K562 (cell line): ENCODE data around the gene MALAT1. TPM values are rescaled to one million over a fixed set of nuclear protein-coding genes. Genes with fewer than 3 reads are reported as not detected.

ENCODE experiments used
- ATAC-seq: fragments of 200-7000 bp; cut with Tn5 transposase; 3 replicates; pipeline ENCODE4 v1.9.1; 2020; ENCODE audit warnings: moderate library complexity
- BruUV-seq: library from RNA; stranded (reverse); fragments of 400-500 nt; replicated peaks from 2 replicates; lab custom pipeline; 2021; lab: Mats Ljungman, UMichigan
- CTCF ChIA-PET: fragments of 300-600 bp; formaldehyde crosslinking; extraction: SDS; loops from one replicate; lab custom pipeline; 2021; ENCODE audit warnings: low intra/inter-chr PET ratio; lab: Yijun Ruan, JAX
- POLR2A ChIA-PET: fragments of 300-600, 350-650 bp; sonication (Branson Sonifier 250); formaldehyde crosslinking; extraction: SDS; loops from one replicate; lab custom pipeline; 2021; ENCODE audit warnings: antibody characterized with exemption, inconsistent platforms; lab: Yijun Ruan, JAX
- DNase-seq, 4 experiments: peaks; one replicate each; pipeline versions ENCODE4 v3.0.0 to v3.0.0-alpha.2; 2011 to 2018; ENCODE audit warnings: low spot score in 3 of 4, mixed read lengths in 3 of 4; ENCODE audit errors: extremely low read depth in 1 of 4
- FAIRE-seq: peaks from 2 replicates; lab custom pipeline; 2011; peaks lifted over from hg19 to GRCh38; lab: Jason Lieb, UNC
- H2AFZ ChIP-seq: 2 replicates; pipeline ENCODE4 v1.6.0; 2011; ENCODE audit warnings: low read depth, low read length, control low read depth, inconsistent platforms
- H3K27ac ChIP-seq: fragments of 200-600 bp; 3 replicates; pipeline ENCODE4 v1.8.0; 2011; ENCODE audit warnings: low read depth, mild to moderate bottlenecking, control low read depth, inconsistent platforms, low read length, moderate library complexity, mixed read lengths; ENCODE audit errors: extremely low read depth
- H3K27me3 ChIP-seq, 2 experiments: fragments of 300-600 bp in 1 of 2; 2 replicates in 1 of 2; 3 replicates in 1 of 2; pipeline versions ENCODE4 v1.6.0 to v1.8.0; 2011; ENCODE audit warnings: inconsistent platforms in 2 of 2, low read length in 2 of 2, mild to moderate bottlenecking in 1 of 2, mixed read lengths in 1 of 2, moderate library complexity in 1 of 2; ENCODE audit not compliant: control insufficient read depth in 2 of 2, insufficient read depth in 2 of 2
- H3K36me3 ChIP-seq: fragments of 300-600 bp; 3 replicates; pipeline ENCODE4 v1.8.0; 2011; ENCODE audit warnings: mild to moderate bottlenecking, low read length, inconsistent platforms; ENCODE audit not compliant: control insufficient read depth, insufficient read depth
- H3K4me1 ChIP-seq, 2 experiments: fragments of 200-600 bp in 1 of 2; replicated peaks in 1 of 2; 2 replicates in 1 of 2; 3 replicates in 1 of 2; pipeline versions ENCODE4 v1.5.1 to v1.8.0; 2011; ENCODE audit warnings: inconsistent platforms in 2 of 2, low read length in 2 of 2, mild to moderate bottlenecking in 1 of 2, mixed read lengths in 1 of 2, moderate library complexity in 1 of 2; ENCODE audit not compliant: control insufficient read depth in 2 of 2, insufficient read depth in 2 of 2
- H3K4me2 ChIP-seq: 2 replicates; pipeline ENCODE4 v1.6.1; 2011; ENCODE audit warnings: low read length, control low read depth, inconsistent platforms, mixed read lengths; ENCODE audit not compliant: insufficient read depth
- H3K4me3 ChIP-seq: fragments of 200-600 bp; sonication (generic), shearing (Covaris generic); 2 replicates; pipeline ENCODE4 v1.5.1; 2016; ENCODE audit warnings: control low read depth, inconsistent platforms
- H3K79me2 ChIP-seq: fragments of 200-600 bp; 3 replicates; pipeline ENCODE4 v1.8.0; 2011; ENCODE audit warnings: low read length, inconsistent platforms; ENCODE audit not compliant: control insufficient read depth, insufficient read depth
- H3K9ac ChIP-seq, 2 experiments: 2 replicates each; pipeline versions ENCODE4 v1.6.0 to v1.6.1; 2011; ENCODE audit warnings: low read depth in 2 of 2, low read length in 2 of 2, control low read depth in 1 of 2, inconsistent platforms in 1 of 2, mild to moderate bottlenecking in 1 of 2, mixed read lengths in 1 of 2; ENCODE audit not compliant: insufficient read depth in 1 of 2
- H3K9me1 ChIP-seq: one replicate; pipeline ENCODE4 v1.6.0; 2011; ENCODE audit warnings: inconsistent platforms, mild to moderate bottlenecking, low read length, moderate library complexity; ENCODE audit not compliant: control insufficient read depth, insufficient read depth
- H3K9me3 ChIP-seq: replicated peaks from 2 replicates; pipeline ENCODE4 v1.5.1; 2011; ENCODE audit warnings: low read depth, low read length, inconsistent platforms; ENCODE audit not compliant: control insufficient read depth, insufficient read depth
- H4K20me1 ChIP-seq: replicated peaks from 2 replicates; pipeline ENCODE4 v1.6.1; 2011; ENCODE audit warnings: low read length, inconsistent platforms, mixed read lengths; ENCODE audit not compliant: control insufficient read depth, insufficient read depth
- EGR1 ChIP-seq: fragments of 450-650 bp; conservative IDR thresholded peaks from 2 replicates; pipeline ENCODE4 v1.6.1; 2017; ENCODE audit warnings: mild to moderate bottlenecking
- ELF1 ChIP-seq: fragments of 200-800 bp; sonication (Bioruptor generic); IDR thresholded peaks from 2 replicates; pipeline ENCODE4 v1.6.1; 2016; ENCODE audit warnings: missing genetic modification characterization, missing compliant biosample characterization
- ETV1 ChIP-seq: fragments of 450-650 bp; conservative IDR thresholded peaks from 2 replicates; pipeline ENCODE4 v1.6.1; 2016; ENCODE audit warnings: missing genetic modification characterization, control low read depth, low read depth, missing compliant biosample characterization
- MCM5 ChIP-seq: fragments of 450-650 bp; IDR thresholded peaks from 2 replicates; pipeline ENCODE4 v1.6.1; 2016; ENCODE audit warnings: low read depth
- MNT ChIP-seq, 2 experiments: fragments of 450-650 bp; conservative IDR thresholded peaks; 2 replicates each; pipeline ENCODE4 v1.6.1; 2017; ENCODE audit warnings: mild to moderate bottlenecking in 2 of 2, moderate library complexity in 2 of 2
- MTA3 ChIP-seq: fragments of 450-650 bp; formaldehyde crosslinking; IDR thresholded peaks from 2 replicates; pipeline ENCODE4 v1.6.1; 2017; ENCODE audit warnings: mild to moderate bottlenecking, borderline replicate concordance
- NFRKB ChIP-seq: fragments of 450-650 bp; IDR thresholded peaks from 2 replicates; pipeline ENCODE4 v1.6.1; 2016; ENCODE audit warnings: low read depth
- NKRF ChIP-seq: fragments of 450-650 bp; IDR thresholded peaks from 2 replicates; pipeline ENCODE4 v1.6.1; 2016; ENCODE audit warnings: borderline replicate concordance
- PCBP1 ChIP-seq: fragments of 200-400 bp; formaldehyde crosslinking; IDR thresholded peaks from 2 replicates; pipeline ENCODE4 v1.6.1; 2018; ENCODE audit warnings: mild to moderate bottlenecking, low read depth, low read length; ENCODE audit not compliant: poor library complexity, severe bottlenecking
- POLR2AphosphoS2 ChIP-seq: IDR thresholded peaks from 2 replicates; pipeline ENCODE4 v1.6.1; 2012; ENCODE audit warnings: low read length, improper control_type of control experiment
- RHOXF2B ChIP-seq: fragments of 250-450 bp; sonication (Bioruptor Pico); conservative IDR thresholded peaks from 2 replicates; pipeline ENCODE4 v1.5.1; 2021
- SMARCC2 ChIP-seq: fragments of 450-650 bp; IDR thresholded peaks from 2 replicates; pipeline ENCODE4 v1.6.1; 2017; ENCODE audit warnings: antibody characterized with exemption, moderate library complexity, mild to moderate bottlenecking, low read depth
- TAF1 ChIP-seq: IDR thresholded peaks from 2 replicates; pipeline ENCODE4 v1.6.1; 2011; ENCODE audit warnings: mild to moderate bottlenecking, low read length, moderate library complexity; ENCODE audit not compliant: insufficient read depth, control insufficient read depth, severe bottlenecking; ENCODE audit errors: extremely low read depth
- TAF9B ChIP-seq: fragments of 450-650 bp; IDR thresholded peaks from 2 replicates; pipeline ENCODE4 v1.6.1; 2018; ENCODE audit warnings: mild to moderate bottlenecking; ENCODE audit not compliant: partially characterized antibody
- ZBTB17 ChIP-seq: fragments of 450-650 bp; formaldehyde crosslinking; IDR thresholded peaks from 2 replicates; pipeline ENCODE4 v1.4.0; 2020; ENCODE audit warnings: mild to moderate bottlenecking
- ZFP1 ChIP-seq: fragments of 450-650 bp; formaldehyde crosslinking; IDR thresholded peaks from 2 replicates; pipeline ENCODE4 v1.4.0; 2020; ENCODE audit warnings: mild to moderate bottlenecking, mixed read lengths
- ZNF24 ChIP-seq: fragments of 450-650 bp; IDR thresholded peaks from 2 replicates; pipeline ENCODE4 v1.6.1; 2016
- ZNF263 ChIP-seq: sonication (generic); formaldehyde crosslinking; IDR thresholded peaks from 2 replicates; pipeline ENCODE4 v1.8.0; 2022; ENCODE audit warnings: mild to moderate bottlenecking, missing genetic modification reagents, borderline replicate concordance
- ZNF316 ChIP-seq: fragments of 450-650 bp; IDR thresholded peaks from 2 replicates; pipeline ENCODE4 v1.6.1; 2016
- WGBS: fragments of 100-300 bp; shearing (Covaris generic); methylation state at CpG from one replicate; pipeline ENCODE4 v1.1.6; 2016; ENCODE audit warnings: low coverage, mixed read lengths; ENCODE audit not compliant: insufficient coverage; ENCODE audit errors: missing lambda C conversion rate; 5-methylcytosine and 5-hydroxymethylcytosine counted together
- in situ Hi-C: fragments of 300-500 bp; cut with MboI; formaldehyde crosslinking; loops from 4 replicates; pipeline ENCODE4 v1.15.0; 2018; ENCODE audit warnings: inconsistent platforms, mixed read lengths
- intact Hi-C: fragments of 100-400 bp; cut with micrococcal nuclease; formaldehyde crosslinking; loops from 2 replicates; pipeline ENCODE4 v1.14.2; 2022
- polyA plus RNA-seq, 8 experiments: library from polyadenylated mRNA; depleted of rRNA in 4 of 8; stranded (reverse) in 5 of 8; unstranded in 3 of 8; fragments of >200 nt; fragmentation: Nextera tagmentation in 2 of 8; fragmentation: Illumina TruSeq in 1 of 8; extraction: Ambion mirVana in 2 of 8; extraction: Trizol in 1 of 8; gene quantifications; 2 replicates each; pipeline versions ENCODE4 v1.2.1 to v1.2.3, GENCODE V29; 2011 to 2014; ENCODE audit warnings: inconsistent platforms in 1 of 8, missing spikeins in 1 of 8
- total RNA-seq, 7 experiments: library from RNA; depleted of rRNA in 6 of 7; stranded (reverse); fragments of >200 nt in 6 of 7; fragmentation: Illumina TruSeq in 2 of 7; extraction: Trizol in 2 of 7; gene quantifications; 2 replicates each; pipeline versions ENCODE4 v1.2.1 to v1.2.3, GENCODE V29; 2011 to 2021; ENCODE audit warnings: low replicate concordance in 1 of 7
- TF ChIP-seq, protein P1 (sequence below): fragments of 450-650 bp; formaldehyde crosslinking; IDR thresholded peaks from 2 replicates; pipeline ENCODE4 v1.4.0; 2022; ENCODE audit warnings: mild to moderate bottlenecking, moderate library complexity

The MALAT1 gene
- total and polyA plus RNA-seq, 9 of the 15 experiments (the other 6 are each of a cell fraction or from before 2014, with no cell fraction given): 363 to 8,715 (median 2,351) TPM

DNA sequence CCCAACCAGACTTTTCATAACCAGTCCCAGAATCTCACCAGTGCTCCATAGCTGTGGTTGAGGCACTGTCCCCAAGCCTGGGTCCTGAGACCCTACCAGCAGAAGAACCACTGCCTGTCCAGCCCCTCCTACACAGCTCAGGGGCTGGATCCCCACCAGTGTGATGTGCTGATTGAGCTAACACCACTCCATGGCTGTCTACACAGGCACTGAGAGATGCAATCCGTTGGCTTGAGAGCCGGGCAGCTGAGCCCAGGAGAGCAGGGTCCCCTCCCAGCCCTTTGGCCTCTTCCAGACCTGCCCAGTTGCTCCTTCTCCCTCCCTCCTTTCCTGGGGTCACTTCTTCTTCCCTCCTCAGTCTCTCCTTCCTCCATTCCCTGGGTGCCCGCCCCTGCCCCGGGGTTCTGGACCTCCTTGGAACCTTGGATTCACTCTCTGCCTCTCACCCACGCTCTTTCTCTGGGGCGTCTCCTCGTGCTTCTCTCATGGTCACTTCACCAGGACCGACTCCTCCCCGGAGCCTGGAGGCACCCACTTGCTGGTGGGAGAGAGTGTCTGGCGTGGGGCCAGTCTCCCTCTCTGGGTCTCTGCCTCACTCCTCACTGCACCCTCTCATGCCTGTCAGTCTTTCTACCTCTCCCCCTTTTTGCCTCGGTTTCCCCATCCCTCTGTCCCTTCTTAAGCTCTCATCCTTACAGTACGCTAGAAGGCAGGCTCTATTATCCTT lies 25.3 kb downstream of the MALAT1 start:
- H2AFZ ChIP-seq: peak overlapping the region; percentile 91
- ATAC-seq: peak; percentile 44
- TF ChIP-seq NKRF (no peak), ETV1 (no peak), TAF1 (no peak), ZBTB17 (CRISPR knock-in tag) (no peak), ZNF24 (no peak), ELF1 (tag) (no peak), POLR2AphosphoS2 (no peak), EGR1 (peak; percentile 48; the same call in 1 of the 2 replicates), MCM5 (no peak), MNT (conservative IDR thresholded peaks at IDR 0.05) (no peak), RHOXF2B (no peak), NFRKB (no peak), ZNF263 (CRISPR knock-in tag) (no peak), ZNF316 (no peak), MTA3 (0 out of 2 replicates have a peak, but pooled peaks have one; percentile 33), PCBP1 (no peak), ZFP1 (CRISPR knock-in tag) (no peak), TAF9B (no peak), SMARCC2 (no peak)
- TF ChIP-seq, protein P1, sequence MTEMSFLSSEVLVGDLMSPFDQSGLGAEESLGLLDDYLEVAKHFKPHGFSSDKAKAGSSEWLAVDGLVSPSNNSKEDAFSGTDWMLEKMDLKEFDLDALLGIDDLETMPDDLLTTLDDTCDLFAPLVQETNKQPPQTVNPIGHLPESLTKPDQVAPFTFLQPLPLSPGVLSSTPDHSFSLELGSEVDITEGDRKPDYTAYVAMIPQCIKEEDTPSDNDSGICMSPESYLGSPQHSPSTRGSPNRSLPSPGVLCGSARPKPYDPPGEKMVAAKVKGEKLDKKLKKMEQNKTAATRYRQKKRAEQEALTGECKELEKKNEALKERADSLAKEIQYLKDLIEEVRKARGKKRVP: no peak

More for the DNA sequence above, 25.3 kb downstream of the MALAT1 start:
- Histone ChIP-seq H3K27ac (peak overlapping the region; percentile 58), H3K9me1 (peaks cover 4% of the 10 kb centered on the region), H3K36me3 (peaks cover 27% of the 10 kb centered on the region; the same call in 2 of the 3 replicates), H3K4me3 (peak overlapping the region; percentile 17; the same call in 1 of the 2 replicates), H3K79me2 (peaks cover 26% of the 10 kb centered on the region), H3K4me1 (peaks cover 38 to 44% of the 10 kb centered on the region in 2 experiments), H3K9me3 (no peaks in the 10 kb centered on the region), H3K9ac (peak overlapping the region; percentile 55 to 87; a peak in 3 of 4 replicates), H3K27me3 (no peaks in the 10 kb centered on the region), H4K20me1 (no peaks in the 10 kb centered on the region), H3K4me2 (peak overlapping the region; percentile 75)
- no TSS peak for BruUV-seq
- POLR2A ChIA-PET: interaction anchor here (1.0 to 6.5 kb wide), 8 partner anchors 12 to 100 kb away, joined by 3 to 48 read pairs (median 10); partner anchors contain the start of genes MALAT1 and NEAT1
- intact Hi-C loops (no loop called here), in situ Hi-C loops (no loop called here)
- DNase-seq (peak in 3 of 4 experiments; percentile 38 to 53 (median 45)), FAIRE-seq (no peak)
- CTCF ChIA-PET: no interaction called here
- 28% methylated on average over 12 of the region's 12 CpGs for WGBS
